DMS153 treated with DMSO at 0.1 percent for 48 hours (cell line): ENCODE measurements around the gene RAD54L.
"Not testable (repeated sequence)": the region's sequence is repeated elsewhere in the genome, so short reads cannot be mapped to it uniquely, and the experiment has no call there.

Experiments used
- DNase-seq: peaks from one replicate; lab custom pipeline; 2025; ENCODE audit not compliant: unreplicated experiment; lab: John Stamatoyannopoulos, UW

Gene RAD54L

DNA sequence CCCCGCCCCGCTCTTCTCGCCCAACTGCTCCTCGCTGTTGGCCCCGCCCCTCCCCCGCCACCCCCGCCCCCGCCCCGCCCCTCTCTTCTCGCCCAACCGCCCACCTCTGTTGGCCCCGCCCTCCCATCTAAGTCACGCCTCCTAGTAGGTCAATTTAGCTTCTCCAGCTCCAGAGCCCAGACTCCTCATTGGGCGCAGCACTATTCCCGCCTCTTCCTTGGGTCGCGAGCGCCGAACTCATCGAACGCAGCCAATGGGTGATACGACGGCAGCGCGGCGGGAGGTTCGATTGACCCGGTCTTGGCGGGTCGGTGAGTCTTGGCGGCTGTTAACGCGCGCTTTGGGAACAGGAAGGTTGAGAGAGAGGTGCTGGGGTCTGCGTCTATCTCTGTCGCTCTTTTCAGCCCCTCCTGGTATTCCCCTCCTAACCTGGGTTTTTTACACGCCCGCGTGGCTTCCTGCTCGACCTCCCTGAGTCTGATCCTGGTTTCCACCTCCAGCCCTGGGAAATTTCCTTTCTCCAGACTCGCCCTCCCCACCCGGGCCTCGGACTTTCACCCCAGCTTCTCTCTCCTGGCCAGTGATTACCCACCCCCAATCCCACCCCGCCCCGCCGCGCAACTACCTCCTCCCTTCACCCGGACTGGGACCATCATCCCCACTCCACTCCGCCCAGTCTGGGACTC is at the start of gene RAD54L:
RAD54L (plus strand) TSS at position 328 of the 686 bp plus-strand sequence. CDS start 643 bp downstream, outside the sequence.
- DNase-seq, result peak; percentile 100

DNA sequence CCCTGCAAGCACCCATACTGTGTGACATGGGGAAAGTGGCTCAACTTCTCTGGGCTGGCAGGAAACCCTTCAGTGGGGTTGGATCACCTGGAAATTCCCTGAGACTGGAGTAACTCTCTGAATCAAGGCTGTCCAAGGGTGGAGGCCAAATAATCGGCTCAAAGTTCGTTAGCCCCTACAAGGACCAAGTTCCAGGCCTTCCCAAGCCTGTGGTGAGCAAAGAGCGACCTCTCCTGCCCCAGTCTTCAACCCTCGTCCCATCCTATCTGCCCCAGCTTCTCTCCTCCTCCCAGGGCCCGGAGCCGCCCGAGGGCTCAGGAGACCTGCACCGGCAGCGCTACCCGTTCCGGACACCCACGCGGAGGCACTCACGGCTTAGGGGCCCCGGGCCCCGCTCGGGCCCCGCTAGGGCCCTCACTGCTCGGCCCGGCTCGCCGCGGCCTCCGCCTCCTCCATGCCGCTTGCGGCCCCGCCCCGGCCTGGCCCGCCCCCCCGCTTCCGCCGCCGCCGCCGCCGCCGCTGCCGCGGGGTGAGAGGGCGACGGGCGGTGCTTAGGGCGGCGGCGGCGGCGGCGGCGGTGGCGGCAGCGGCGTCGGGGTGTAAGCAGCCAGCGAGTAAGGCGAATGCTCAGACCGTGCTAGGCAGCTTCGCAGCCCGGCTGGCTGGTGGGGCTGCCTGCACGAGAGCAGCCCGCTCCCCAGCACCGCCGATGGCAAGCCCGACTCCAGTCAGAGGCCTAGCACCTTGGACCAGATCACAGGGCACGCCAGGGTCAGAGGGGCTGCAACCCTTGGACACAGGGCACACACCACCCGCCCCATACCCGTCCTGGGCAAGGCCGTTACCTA is 49.4 kb upstream of the RAD54L start, which contains the start of gene POMGNT1:
POMGNT1 (minus strand) TSS at position 471 of the 848 bp plus-strand sequence. CDS start 613 bp downstream, outside the sequence.
- peak; percentile 83 for DNase-seq

DNA sequence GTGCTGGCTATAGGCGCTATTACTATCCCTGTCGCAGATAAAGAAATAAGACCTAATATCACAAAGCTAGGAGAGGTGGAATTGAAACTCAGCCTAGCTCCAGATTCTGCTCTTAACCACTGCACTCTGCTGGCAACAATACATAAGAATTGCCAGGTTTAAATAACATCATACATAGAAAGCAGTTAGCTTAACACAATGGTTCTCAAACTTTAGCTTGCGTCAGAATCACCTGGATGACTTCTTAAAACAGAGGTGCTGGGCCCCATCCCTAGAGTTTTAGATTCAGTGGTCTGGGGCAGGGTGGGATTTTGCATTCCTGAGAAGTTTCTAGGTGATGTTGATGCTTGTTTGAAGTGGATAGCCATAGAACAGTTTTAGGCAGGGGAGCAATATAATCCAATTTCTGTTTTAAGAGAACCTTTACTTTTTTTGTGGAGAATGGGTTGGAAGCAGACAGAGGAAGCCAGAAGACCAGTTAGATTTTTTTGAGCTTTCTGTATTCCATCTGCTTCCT is 48.3 kb upstream of the RAD54L start:
- DNase-seq, result no peak

DNA sequence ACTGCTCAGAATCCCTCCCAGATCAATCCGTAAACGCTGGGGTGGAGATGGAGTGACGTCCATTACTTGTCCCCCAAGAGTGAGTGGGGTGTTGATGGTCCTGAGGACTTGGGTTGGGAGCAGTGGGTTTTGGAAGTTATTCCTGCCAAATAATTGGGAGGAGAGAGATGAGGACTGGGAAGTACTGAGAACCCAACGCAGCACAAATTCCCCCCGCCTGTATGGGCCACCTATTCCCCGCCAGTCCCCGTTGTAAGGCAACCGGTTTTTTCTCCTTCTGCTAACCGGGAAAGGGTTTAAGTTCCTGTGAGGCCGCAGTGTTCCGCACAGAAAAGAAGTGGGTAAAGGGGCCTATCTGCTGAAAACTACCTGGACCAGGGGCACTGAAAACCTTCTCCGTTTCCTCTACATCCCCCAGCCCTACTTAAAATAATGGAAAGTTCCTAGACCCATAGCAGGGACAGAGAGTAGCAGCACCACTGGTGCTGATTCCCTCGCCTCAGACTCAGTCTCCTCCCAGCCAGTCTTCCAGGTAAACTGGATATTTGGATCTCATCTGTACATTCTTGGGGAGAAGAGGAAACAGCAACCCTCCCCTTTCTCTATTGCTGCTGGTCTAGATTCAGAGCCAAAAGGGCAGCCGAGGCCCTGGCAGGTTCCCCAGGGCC is 43.7 kb upstream of the RAD54L start:
- DNase-seq, result peak; percentile 67

DNA sequence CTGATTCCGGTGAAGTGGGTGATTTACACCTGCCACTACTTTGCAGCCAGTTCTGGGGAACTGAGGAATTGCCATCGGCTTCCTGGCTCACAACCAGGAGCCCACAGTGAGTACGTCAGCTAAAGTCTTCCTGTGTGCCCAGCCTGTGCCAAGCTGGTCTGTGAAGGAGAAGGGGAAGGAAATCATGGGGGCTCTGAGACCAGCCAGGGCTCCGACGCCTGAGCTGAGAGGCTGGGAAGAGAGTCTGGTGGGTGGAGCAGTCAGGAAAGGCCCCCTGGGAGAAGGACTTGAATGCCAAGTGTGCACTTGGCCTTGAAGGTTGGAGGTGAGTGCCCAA is 43.2 kb upstream of the RAD54L start:
- no peak for DNase-seq

DNA sequence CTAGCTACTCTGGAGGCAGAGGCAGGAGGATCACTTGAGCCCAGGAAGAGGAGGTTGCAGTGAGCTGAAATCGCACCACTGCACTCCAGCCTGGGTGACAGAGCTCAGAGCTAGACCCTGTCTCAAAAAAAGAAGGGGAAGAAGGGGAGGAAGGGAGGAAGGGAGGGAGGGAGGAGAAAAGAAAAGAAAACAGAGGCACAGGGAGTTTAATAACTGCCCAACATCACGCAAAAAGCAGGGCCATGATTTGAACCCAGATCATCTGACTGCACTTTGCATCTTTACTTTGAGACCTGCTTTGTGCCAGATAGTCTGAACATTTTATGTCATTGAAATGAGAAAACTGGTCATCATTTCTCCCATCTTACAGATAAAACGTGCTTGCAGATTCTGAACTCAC is 42.4 kb upstream of the RAD54L start:
- DNase-seq, result no peak

DNA sequence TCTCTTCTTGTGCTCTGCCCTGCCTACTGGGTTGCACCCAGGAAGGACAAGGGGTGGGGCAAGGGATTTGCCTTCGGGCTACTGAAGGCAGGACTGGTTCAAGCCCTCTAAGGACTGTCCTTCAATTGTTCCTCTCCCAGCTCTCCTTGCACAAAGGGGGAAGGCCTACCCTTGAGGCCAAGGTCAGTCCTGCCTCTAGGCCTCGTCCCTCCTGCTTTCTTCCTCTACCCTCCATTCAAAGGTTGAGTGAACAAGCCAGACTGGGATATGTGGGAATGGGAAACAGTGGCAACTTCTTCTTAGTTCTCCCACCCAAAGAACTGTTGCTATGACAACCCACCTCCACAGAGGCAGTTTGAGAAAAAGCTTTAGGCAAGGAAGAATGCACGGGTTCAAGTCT is 41.8 kb upstream of the RAD54L start:
- no peak for DNase-seq

DNA sequence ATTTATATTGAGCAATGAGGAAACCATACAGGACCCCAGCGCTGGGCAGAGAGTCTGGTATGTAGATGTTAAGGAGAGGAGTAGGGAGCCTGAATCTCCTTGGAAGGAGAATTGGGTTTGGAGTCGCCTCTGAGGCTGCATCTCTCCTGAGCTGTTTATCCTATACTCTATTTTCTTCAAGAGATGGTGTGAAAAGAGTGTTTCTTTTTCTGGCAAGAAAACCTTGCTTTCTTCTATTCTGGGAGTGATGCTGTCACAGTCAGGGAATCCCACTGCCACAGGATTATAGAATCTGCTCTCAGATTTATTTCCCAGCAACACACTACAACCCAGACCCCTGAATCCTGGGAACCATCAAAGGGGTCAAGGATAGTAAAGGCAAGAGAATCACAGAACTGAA is 41.2 kb upstream of the RAD54L start:
- DNase-seq, result no peak

DNA sequence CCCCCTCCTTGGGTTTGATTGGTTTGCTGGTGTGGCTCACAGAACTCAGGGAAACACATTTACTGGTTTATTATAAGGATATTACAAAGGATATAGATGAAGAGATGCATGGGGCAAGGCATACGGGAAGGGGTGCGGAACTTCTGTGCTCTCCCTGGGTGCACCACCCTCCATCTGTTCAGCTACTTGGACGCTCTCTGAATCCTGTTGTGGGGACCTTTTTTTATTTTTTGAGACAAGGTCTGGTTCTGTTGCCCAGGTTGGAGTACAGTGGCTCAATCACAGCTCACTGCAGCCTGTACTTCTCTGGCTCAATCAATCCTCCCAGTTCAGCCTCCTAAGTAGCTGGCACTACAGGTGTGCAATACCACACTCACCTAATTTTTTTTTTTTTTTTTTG is 37.0 kb upstream of the RAD54L start:
- DNase-seq, result no peak

DNA sequence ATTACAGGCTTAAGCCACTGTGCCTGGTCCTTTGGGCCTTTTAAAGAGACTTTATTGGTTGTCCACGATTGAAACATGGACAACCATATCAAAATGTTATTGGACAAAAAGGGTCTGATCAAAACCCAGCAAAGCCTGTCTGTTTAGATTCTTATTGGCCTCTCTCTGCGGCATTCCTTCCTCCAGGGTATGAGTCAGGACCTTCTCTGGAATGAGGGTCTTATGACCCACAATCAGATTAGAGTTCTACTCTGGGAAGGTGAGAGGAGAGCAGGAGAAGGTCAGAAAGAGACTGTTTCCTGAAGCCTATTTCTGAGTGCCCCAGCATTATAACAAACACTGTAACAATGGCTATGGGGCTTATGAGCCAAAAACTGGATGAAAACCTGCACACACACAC is 36.5 kb upstream of the RAD54L start:
- DNase-seq, result no peak

DNA sequence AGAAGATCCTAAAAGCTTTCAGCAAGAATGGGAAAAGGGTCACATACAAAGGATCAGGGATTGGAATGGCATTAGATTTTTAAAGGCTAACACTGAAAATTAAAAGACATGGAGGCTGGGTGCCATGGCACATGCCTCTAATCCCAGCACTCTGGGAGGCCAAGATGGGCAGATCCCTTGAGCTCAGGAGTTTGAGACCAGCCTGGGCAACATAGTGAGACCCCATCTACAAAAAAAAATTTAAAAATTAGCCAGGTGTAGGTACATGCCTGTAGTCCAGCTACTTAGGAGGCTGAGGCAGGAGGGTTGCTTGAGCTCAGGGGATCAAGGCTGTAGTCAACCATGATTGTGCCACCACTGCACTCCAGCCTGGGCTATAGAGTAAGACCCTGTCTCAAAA is 32.1 kb upstream of the RAD54L start:
- no peak for DNase-seq

DNA sequence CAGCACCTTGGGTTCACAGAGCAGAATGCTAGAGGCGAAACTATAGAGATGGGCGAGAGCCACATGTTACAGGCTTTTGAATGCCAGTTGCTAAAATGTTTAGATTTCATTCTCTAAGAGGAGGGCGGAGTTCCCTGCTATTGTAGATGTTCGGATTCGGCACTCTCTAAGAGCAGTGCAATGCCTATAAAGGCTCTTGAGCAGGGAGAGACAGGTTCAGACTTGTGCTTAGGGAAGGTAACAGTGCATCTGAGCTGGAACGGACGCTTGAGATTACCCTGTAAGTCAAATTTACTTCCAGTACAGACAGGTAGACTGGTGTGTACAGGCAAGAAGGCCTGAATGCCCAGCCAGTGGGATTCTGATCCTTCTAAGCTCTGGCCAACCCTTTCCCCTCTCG is 29.1 kb upstream of the RAD54L start:
- peak; percentile 99 for DNase-seq

DNA sequence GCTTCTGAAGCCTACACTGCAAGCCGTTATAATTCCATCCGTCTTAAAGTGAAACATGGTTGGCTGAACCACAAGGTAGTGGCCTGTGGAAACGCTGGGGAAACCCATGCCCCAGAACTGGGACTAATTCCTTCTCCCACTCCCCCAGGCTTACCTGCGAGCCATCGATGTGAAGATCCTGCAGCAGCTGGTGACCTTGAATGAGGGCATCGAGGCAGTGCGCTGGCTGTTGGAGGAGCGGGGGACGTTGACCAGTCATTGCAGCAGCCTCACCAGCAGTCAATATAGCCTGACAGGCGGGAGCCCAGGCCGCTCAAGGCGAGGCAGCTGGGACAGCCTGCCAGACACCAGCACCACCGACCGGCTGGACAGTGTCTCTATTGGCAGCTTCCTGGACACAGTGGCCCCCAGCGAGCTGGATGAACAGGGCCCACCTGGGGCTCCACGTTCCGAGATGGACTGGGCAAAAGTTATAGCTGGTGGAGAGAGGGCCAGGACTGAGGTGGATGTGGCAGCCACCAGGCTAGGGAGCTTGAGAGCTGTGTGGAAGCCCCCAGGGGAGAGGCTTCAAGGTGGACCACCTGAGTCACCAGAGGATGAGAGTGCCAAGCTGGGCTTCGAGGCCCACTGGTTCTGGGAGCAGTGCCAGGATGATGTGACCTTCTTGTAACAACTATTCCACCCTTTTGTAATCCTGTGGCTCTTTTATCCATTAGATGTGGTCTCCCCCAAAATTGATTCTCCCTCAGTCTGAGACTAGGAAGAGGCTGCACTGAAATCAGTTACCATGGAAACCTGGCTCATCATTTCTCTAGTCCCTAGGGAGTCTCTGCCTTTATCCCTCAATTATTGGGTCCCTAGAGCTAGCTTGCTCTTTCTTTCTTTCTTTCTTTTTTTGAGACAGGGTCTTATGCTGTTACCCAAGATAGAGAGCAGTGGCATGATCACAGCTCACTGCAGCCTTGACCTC is 27.7 kb upstream of the RAD54L start:
- DNase-seq, result no peak

DNA sequence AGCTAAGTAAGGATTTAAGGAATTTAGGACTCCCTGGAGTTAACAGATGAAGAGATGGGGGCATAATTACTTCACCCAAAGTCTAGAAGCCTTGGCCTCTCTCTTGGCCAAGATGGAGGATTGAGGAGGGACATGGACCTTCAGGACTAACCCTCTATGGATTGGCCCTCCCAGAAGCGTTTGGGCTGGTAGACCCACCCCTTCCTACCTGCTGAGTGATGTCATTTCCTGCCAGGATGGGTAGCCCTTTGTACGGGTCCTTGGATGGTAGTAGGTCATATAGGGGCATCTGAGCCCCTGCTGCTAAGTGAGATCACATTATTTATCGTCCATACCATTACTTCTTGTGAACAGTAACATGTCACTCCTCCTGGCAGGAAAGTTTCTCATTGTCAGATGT is 26.8 kb upstream of the RAD54L start:
- DNase-seq, result no peak

DNA sequence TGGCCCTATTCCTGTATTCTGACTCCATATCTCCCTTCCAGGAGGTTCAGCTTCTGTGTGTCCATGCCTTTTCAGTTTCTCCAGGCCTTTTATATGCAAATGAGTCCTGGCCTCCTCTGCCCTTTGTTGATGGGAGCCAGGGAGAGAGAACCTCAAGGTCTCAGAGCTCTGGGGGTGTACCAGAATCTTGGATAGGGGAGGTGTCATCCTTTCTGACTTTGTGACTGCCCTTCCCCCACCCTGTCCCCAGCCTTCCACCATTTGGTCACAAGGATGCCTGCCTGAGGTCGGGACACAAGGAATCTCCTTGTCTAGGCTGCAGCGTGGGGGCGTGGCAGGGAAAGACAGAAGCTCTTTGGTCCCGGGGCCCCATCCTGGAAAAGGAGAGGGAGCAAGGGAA is 25.8 kb upstream of the RAD54L start:
- no peak for DNase-seq

DNA sequence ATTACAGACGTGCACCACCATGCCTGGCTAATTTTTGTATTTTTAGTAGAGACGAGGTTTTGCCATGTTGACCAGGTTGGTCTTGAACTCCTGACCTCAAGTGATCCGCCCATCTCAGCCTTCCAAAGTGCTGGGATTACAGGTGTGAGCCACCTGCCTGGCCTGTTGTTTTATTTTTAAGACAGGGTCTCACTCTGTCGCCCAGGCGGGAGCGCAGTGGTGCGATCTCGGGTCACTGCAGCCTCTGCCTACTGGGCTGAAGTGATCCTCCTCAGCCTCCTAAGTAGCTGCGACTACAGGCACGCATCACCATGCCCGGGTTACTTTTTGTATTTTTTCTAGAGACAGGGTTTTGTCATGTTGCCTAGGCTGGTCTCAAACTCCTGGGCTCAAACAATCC is 24.5 kb upstream of the RAD54L start:
- DNase-seq, result not testable (repeated sequence)

DNA sequence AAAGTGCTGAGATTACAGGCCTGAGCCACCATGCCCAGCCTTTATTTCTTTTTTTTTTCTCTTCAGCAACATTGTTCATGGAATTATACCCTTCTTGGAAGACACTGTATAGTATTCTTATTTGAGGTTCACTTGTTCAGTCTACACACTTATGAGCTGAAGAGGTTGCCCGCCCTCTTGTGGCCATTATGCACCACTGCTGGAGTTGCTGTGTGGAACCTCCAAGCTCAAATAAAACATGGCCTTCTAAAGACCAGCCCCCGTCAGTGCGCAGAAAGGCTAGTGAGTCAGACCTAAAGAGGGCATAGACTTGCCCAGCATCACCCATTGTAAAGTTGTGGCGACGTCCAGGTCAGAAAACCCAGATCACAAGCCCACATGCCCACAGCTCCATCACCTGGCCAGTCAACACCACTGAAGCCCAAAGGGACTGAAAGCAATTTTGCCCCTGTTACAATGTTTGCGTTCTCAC is 24.1 kb upstream of the RAD54L start:
- DNase-seq, result peak; percentile 93

DNA sequence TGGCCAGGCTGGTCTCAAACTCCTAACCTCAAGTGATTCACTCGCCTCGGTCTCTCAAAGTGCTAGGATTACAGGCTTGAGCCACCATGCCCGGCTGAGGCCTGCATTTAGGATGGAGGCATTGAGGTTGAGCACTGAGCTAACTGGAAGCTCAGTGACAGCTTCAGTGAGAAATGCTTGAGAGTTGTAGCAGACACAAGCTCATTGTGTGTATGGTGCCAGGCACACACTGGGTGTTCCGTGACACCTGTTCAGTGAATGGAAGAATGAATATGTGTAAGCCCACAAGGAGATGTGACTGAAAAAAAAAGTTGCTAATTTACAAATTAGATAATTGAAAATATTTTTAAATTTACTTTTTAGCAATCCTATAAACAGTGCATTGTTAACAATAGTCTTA is 22.6 kb upstream of the RAD54L start:
- DNase-seq, result no peak

DNA sequence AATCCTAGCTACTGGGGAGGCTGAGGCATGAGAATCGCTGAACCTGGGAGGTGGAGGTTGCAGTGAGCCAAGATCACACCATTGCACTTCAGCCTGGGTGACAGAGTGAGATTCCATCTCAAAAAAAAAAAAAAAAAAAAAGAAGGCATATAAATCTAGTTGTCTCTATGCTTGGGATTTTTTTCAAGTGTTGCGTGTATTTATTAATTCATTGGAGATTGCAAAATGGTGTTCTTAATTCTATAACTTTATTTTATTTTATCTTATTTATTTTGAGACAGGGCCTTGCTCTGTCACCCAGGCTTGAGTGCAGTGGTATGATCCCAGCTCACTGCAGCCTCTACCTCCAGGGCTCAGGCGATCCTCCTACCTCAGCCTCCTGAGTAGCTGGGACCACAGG is 16.3 kb upstream of the RAD54L start:
- not testable (repeated sequence) for DNase-seq

DNA sequence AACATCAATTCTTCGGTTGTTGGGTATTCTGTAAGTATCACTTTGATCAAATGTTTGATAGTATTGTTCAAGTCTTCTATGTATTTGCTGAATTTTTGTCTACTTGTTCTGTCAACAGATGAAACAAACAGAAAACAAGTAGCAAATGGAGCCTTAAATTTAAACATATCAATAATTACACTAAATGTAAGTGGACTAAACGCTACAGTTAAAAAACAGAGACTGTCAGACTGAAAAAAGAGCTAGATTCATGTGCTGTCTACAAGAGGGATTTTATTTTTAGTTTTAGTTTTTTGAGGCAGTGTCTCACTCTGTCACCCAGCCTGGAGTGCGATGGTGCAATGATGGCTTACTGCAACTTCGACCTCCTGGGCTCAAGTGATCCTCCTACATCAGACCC is 10.7 kb upstream of the RAD54L start:
- DNase-seq, result no peak
